G401.6 (cell line): Measurements from ENCODE around the gene GLT6D1.
"Not testable (repeated sequence)": the region's sequence is repeated elsewhere in the genome, so short reads cannot be mapped to it uniquely, and the experiment has no call there.

Source experiments
- FAIRE-seq: peaks from 2 replicates; lab custom pipeline; 2012; peaks lifted over from hg19 to GRCh38; lab: Jason Lieb, UNC

The GLT6D1 gene

GRCh38 chr9:135639196-135639595, at the start of gene GLT6D1:
TSS of gene GLT6D1 (minus strand) at chr9:135639540. CDS start at chr9:135639187, 353 bp downstream.
- no peak for FAIRE-seq

GRCh38 chr9:135689011-135689410, 49.7 kb upstream of the GLT6D1 start:
- no peak for FAIRE-seq

- no peak for FAIRE-seq
Observed at GRCh38 chr9:135687216-135687615, 47.9 kb upstream of the GLT6D1 start.

- FAIRE-seq: no peak
Observed at GRCh38 chr9:135684691-135685090, 45.4 kb upstream of the GLT6D1 start.

GRCh38 chr9:135683401-135684034, 44.2 kb upstream of the GLT6D1 start:
- no peak for FAIRE-seq

GRCh38 chr9:135681161-135681560, 41.8 kb upstream of the GLT6D1 start:
- no peak for FAIRE-seq

- no peak for FAIRE-seq
Observed at GRCh38 chr9:135680056-135680455, 40.7 kb upstream of the GLT6D1 start.

GRCh38 chr9:135678236-135679017, 39.1 kb upstream of the GLT6D1 start:
- no peak for FAIRE-seq

GRCh38 chr9:135677641-135678168, 38.4 kb upstream of the GLT6D1 start:
- no peak for FAIRE-seq

GRCh38 chr9:135676891-135677290, 37.6 kb upstream of the GLT6D1 start:
- FAIRE-seq: no peak

- no peak for FAIRE-seq
Observed at GRCh38 chr9:135674977-135675376, 35.6 kb upstream of the GLT6D1 start.

- no peak for FAIRE-seq
Observed at GRCh38 chr9:135673941-135674340, 34.6 kb upstream of the GLT6D1 start.

- FAIRE-seq: not testable (repeated sequence)
Observed at GRCh38 chr9:135672786-135673185, 33.4 kb upstream of the GLT6D1 start.

- no peak for FAIRE-seq
Observed at GRCh38 chr9:135671591-135672041, 32.3 kb upstream of the GLT6D1 start.

- no peak for FAIRE-seq
Observed at GRCh38 chr9:135670721-135671590, 31.6 kb upstream of the GLT6D1 start.

- FAIRE-seq: no peak
Observed at GRCh38 chr9:135669616-135670285, 30.4 kb upstream of the GLT6D1 start.

GRCh38 chr9:135669018-135669417, 29.7 kb upstream of the GLT6D1 start:
- FAIRE-seq: not testable (repeated sequence)

GRCh38 chr9:135667463-135668001, 28.2 kb upstream of the GLT6D1 start:
- no peak for FAIRE-seq

- FAIRE-seq: no peak
Observed at GRCh38 chr9:135666534-135667462, 27.5 kb upstream of the GLT6D1 start.

GRCh38 chr9:135665795-135666189, 26.5 kb upstream of the GLT6D1 start:
- no peak for FAIRE-seq
